DND-41 (cell line): ENCODE measurements around the gene PDE3A.

ENCODE experiments used
- EZH2 ChIP-seq: IDR thresholded peaks from 3 replicates; pipeline ENCODE4 v1.6.1; 2012; ENCODE audit warnings: borderline replicate concordance, low read depth, mild to moderate bottlenecking, moderate library complexity, low read length, inconsistent platforms; ENCODE audit not compliant: severe bottlenecking
- TF ChIP-seq, protein P1 (sequence below): IDR thresholded peaks from 2 replicates; pipeline ENCODE4 v1.5.1; 2012; ENCODE audit warnings: borderline replicate concordance, low read length, moderate library complexity, mild to moderate bottlenecking; ENCODE audit not compliant: poor library complexity, severe bottlenecking; ENCODE audit errors: extremely low read depth

DNA sequence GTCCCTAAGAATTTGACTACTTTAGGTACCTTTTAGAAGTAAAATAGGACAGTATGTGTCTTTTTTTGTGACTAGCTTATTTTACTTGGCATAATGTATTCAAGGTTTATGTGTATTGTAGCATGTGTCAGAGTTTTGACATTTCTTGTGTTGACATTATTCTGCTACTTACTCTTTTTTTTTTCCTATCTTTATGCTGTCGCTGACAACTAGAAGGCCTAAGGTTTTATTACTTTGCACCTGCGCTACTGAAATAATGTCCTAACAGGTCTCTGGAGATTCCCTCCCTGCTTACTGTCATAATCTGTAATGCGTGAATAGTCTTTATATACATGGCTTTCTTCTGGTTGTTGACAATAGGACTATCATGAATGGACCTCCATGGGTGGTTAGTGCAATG, 43.0 kb downstream of the PDE3A start:
- TF ChIP-seq, protein P1, sequence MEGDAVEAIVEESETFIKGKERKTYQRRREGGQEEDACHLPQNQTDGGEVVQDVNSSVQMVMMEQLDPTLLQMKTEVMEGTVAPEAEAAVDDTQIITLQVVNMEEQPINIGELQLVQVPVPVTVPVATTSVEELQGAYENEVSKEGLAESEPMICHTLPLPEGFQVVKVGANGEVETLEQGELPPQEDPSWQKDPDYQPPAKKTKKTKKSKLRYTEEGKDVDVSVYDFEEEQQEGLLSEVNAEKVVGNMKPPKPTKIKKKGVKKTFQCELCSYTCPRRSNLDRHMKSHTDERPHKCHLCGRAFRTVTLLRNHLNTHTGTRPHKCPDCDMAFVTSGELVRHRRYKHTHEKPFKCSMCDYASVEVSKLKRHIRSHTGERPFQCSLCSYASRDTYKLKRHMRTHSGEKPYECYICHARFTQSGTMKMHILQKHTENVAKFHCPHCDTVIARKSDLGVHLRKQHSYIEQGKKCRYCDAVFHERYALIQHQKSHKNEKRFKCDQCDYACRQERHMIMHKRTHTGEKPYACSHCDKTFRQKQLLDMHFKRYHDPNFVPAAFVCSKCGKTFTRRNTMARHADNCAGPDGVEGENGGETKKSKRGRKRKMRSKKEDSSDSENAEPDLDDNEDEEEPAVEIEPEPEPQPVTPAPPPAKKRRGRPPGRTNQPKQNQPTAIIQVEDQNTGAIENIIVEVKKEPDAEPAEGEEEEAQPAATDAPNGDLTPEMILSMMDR = no peak
- no peak for TF ChIP-seq EZH2
